Measurements from ENCODE around the gene CD109. TPM values are rescaled to one million over a fixed set of nuclear protein-coding genes. Genes with fewer than 3 reads are reported as not detected.
"Not testable (repeated sequence)": the region's sequence is repeated elsewhere in the genome, so short reads cannot be mapped to it uniquely, and the experiment has no call there.

The CD109 gene
- total RNA-seq, 1 donor from 2014 or later = 18.6 TPM

GRCh38 chr6:73844696-73845095 is 148.7 kb downstream of the CD109 start:
- intact Hi-C loops (cut with micrococcal nuclease) = not testable (repeated sequence)

- intact Hi-C loops (cut with micrococcal nuclease) = not testable (repeated sequence)
Measured at GRCh38 chr6:73851048-73851447, 155.0 kb downstream of the CD109 start.

- intact Hi-C loops (cut with micrococcal nuclease) = loop anchor here (1.0 kb wide), 2 partner anchors 116 to 1354 kb away; no protein-coding TSS in a partner anchor
Measured at GRCh38 chr6:73854998-73855718, 159.2 kb downstream of the CD109 start.

- intact Hi-C loops (cut with micrococcal nuclease) = no loop called here
Measured at GRCh38 chr6:73857341-73857890, 161.4 kb downstream of the CD109 start.

GRCh38 chr6:73858376-73858775 is 162.4 kb downstream of the CD109 start:
- intact Hi-C loops (cut with micrococcal nuclease) = no loop called here

GRCh38 chr6:73860303-73860702 is 164.3 kb downstream of the CD109 start:
- intact Hi-C loops (cut with micrococcal nuclease) = no loop called here

GRCh38 chr6:73866305-73866704 is 170.3 kb downstream of the CD109 start:
- intact Hi-C loops (cut with micrococcal nuclease) = no loop called here

GRCh38 chr6:73867411-73867810 is 171.4 kb downstream of the CD109 start:
- intact Hi-C loops (cut with micrococcal nuclease) = no loop called here

- intact Hi-C loops (cut with micrococcal nuclease) = no loop called here
Measured at GRCh38 chr6:73870907-73871306, 174.9 kb downstream of the CD109 start.

- intact Hi-C loops (cut with micrococcal nuclease) = no loop called here
Measured at GRCh38 chr6:73873081-73873480, 177.1 kb downstream of the CD109 start.

Other genes starting within 250 kb of the CD109 start
- gene CGAS, start 243.9 kb upstream of the CD109 start, total RNA-seq = 45.8 and 46.5 TPM in 2 replicates
- 48.0 and 56.4 TPM in 2 replicates for gene MTO1, start 234.5 kb upstream of the CD109 start, total RNA-seq
- 8,824 and 8,837 TPM in 2 replicates for gene EEF1A1, start 175.2 kb upstream of the CD109 start, total RNA-seq
- gene SLC17A5, start 42.2 kb upstream of the CD109 start, total RNA-seq = 4.3 and 5.1 TPM in 2 replicates